Right lobe of liver (tissue), 6 donors: ENCODE data around the gene APBB1. TPM values are rescaled to one million over a fixed set of nuclear protein-coding genes. Genes with fewer than 3 reads are reported as not detected.
A peak's percentile ranks its signal among the peaks of the same experiment; 100 is the strongest.

Experiments used
- ATAC-seq, 4 donors: fragments of 200-7000 bp; cut with Tn5 transposase; one replicate each; pipeline ENCODE4 v1.9.1; 2020; ENCODE audit warnings: mild to moderate bottlenecking in 4 of 4, moderate library complexity in 4 of 4
- DNase-seq, 3 donors: peaks; one replicate each; pipeline ENCODE4 v3.0.0-alpha.2; 2020
- H3K27ac ChIP-seq, 3 donors: fragments of 200-600 bp; one replicate each; pipeline ENCODE4 v1.8.0; 2022
- H3K27me3 ChIP-seq, 2 donors: fragments of 200-600 bp; one replicate each; pipeline ENCODE4 v1.8.0; 2022
- H3K36me3 ChIP-seq, 4 donors: fragments of 200-600 bp; sonication (generic) in 1 of 4; one replicate each; pipeline versions ENCODE4 v1.5.1 to v1.8.0; 2017 to 2022; ENCODE audit warnings: control low read depth in 1 of 4
- H3K4me1 ChIP-seq, 4 donors: fragments of 200-600 bp; sonication (generic) in 1 of 4; one replicate each; pipeline versions ENCODE4 v1.5.1 to v1.8.0; 2017 to 2022; ENCODE audit warnings: control low read depth in 1 of 4
- H3K4me3 ChIP-seq, 3 donors: fragments of 200-600 bp; one replicate each; pipeline ENCODE4 v1.8.0; 2022
- H3K9me3 ChIP-seq, 4 donors: fragments of 200-600 bp; sonication (generic) in 1 of 4; one replicate each; pipeline versions ENCODE4 v1.5.1 to v1.8.0; 2017 to 2022; ENCODE audit warnings: control low read depth in 1 of 4
- CTCF ChIP-seq, 4 donors: fragments of 200-600 bp in 3 of 4; fragments of 450-650 bp in 1 of 4; IDR thresholded peaks; one replicate each; pipeline versions ENCODE4 v1.5.1 to v1.8.0; 2016 to 2022; ENCODE audit warnings: antibody characterized with exemption in 4 of 4, mild to moderate bottlenecking in 2 of 4
- POLR2A ChIP-seq: fragments of 450-650 bp; IDR thresholded peaks from one replicate; pipeline ENCODE4 v1.6.1; 2017; ENCODE audit warnings: antibody characterized with exemption, mild to moderate bottlenecking
- WGBS: methylation state at CpG from one replicate; pipeline ENCODE4 v1.1.6; 2018; ENCODE audit warnings: low coverage, low lambda C conversion rate; ENCODE audit not compliant: insufficient coverage; ENCODE audit errors: missing lambda C conversion rate; 5-methylcytosine and 5-hydroxymethylcytosine counted together
- intact Hi-C, 2 donors: fragments of 100-400 bp; cut with DNase I; formaldehyde crosslinking; loops; one replicate each; pipeline versions ENCODE4 v1.11.2 to v1.14.1; 2022
- total RNA-seq, 6 experiments: library from RNA; depleted of rRNA in 2 of 6; stranded (reverse); fragments of >200 nt in 2 of 6; fragmentation: NEBNext Ultra II Directional in 3 of 6; extraction: Animal tissue kit (Norgen Biotek cat#: 25700) in 3 of 6; gene quantifications; one replicate each; pipeline versions ENCODE4 v1.1.0 to v1.2.4, GENCODE V29; 2016 to 2023
- donor health status: DM: no; HTN: yes; CAD: no.
- donor health status: DM: no; HTN: no; CAD: no.
- donor health status: DM: no; HTN: no; CAD: no.
- donor health status: DM: no; HTN: yes; CAD: no.
- donor health status: DM: no; HTN: yes; CAD: no.

APBB1 gene
- total RNA-seq, 6 experiments from 2014 or later, result 3.3 to 5.6 (median 3.8) TPM

DNA sequence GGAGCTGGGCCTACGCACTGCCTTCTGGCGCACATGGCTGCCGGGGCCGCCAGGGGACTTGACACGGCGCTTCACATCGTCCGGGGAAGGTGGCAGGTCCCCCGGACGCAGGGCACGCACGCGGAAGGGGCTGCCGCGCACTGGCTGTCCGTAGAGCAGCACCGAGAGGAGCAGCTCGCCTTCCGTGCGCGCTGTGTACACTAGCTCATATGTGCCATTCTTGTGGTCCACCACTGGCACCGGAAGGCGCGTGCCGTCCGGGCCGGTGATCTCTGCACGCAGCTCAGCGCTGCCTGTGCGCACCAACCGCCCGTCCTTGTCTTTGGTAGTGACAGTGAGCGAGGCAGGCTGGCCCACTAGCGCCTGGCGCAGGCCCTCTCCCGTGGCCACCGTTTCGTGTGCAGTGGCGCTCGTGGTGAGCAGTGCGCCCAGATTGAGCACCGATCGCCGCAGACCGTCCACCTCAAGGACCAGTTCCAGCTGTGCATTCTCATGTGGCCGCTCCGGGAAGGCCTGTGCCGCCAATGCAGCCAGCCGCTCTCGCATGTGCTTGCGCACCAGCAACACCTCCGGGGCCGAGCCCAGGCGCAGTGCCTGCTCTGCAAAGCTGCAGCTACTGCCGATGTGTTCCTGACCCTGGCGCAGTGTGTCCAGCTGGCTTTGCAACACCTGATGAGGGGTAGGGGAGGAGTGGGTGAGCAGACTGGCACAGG, 37.6 kb upstream of the APBB1 start:
- Histone ChIP-seq H3K4me1 (no peaks in the 10 kb centered on the region), H3K4me3 (no peak overlapping the region), H3K27ac (no peak overlapping the region), H3K27me3 (no peaks in the 10 kb centered on the region), H3K9me3 (no peaks in the 10 kb centered on the region), H3K36me3 (peaks cover 0 to 16% (median 11%) of the 10 kb centered on the region in 4 donors)
- no peak for DNase-seq
- TF ChIP-seq CTCF (IDR thresholded peaks at IDR 0.05) (no peak), POLR2A (no peak)
- ATAC-seq, result peak in 1 of 4 donors; percentile 10
- intact Hi-C loops, result no loop called here
- 100% methylated on average over 10 of the region's 56 CpGs for WGBS

GRCh38 chr11:6455070-6455469, 36.2 kb upstream of the APBB1 start:
- H3K36me3 ChIP-seq, result peaks cover 0 to 28% (median 15%) of the 10 kb centered on the region in 4 donors
- 83% methylated on average over 2 of the region's 2 CpGs for WGBS
- H3K27ac ChIP-seq, result no peak overlapping the region
- TF ChIP-seq POLR2A (no peak), CTCF (IDR thresholded peaks at IDR 0.05) (no peak)
- H3K27me3 ChIP-seq, result no peaks in the 10 kb centered on the region
- H3K4me1 ChIP-seq, result no peaks in the 10 kb centered on the region
- no peak overlapping the region for H3K4me3 ChIP-seq
- ATAC-seq (no peak), DNase-seq (no peak)
- no peaks in the 10 kb centered on the region for H3K9me3 ChIP-seq
- intact Hi-C loops, result no loop called here

DNA sequence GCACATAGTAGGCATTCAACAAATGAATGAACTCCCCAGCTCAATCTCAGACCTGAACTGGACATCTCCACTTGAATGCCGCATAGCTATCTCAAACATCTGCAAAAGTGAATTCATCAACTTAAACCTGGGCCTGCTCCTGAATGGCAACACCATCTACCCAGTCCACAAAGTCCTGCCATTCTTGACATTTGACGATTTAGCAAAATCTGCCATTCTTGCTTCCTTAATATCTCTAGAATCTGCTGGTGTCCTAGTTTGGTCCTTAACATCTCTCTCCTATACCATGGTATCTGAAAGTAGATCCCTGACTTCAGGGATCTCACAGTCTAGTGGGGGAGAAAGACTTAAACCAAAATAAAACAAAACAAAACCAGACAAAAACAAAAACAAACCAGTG, 34.3 kb upstream of the APBB1 start:
- no peak for TF ChIP-seq POLR2A
- TF ChIP-seq CTCF (IDR thresholded peaks at IDR 0.05), result no peak
- no peak overlapping the region for H3K27ac ChIP-seq
- ATAC-seq, result no peak
- no peak overlapping the region for H3K4me3 ChIP-seq
- no peaks in the 10 kb centered on the region for H3K27me3 ChIP-seq
- intact Hi-C loops, result no loop called here
- no peak for DNase-seq
- H3K36me3 ChIP-seq, result peaks cover 0 to 28% (median 17%) of the 10 kb centered on the region in 4 donors
- 91% methylated on average over 1 of the region's 2 CpGs for WGBS
- no peaks in the 10 kb centered on the region for H3K4me1 ChIP-seq
- no peaks in the 10 kb centered on the region for H3K9me3 ChIP-seq

- H3K9me3 ChIP-seq, result no peaks in the 10 kb centered on the region
- WGBS, result 91% methylated on average over 3 of the region's 3 CpGs
- intact Hi-C loops, result no loop called here
- no peaks in the 10 kb centered on the region for H3K27me3 ChIP-seq
- ATAC-seq (no peak), DNase-seq (no peak)
- peaks cover 0 to 28% (median 16%) of the 10 kb centered on the region in 4 donors for H3K36me3 ChIP-seq
- H3K27ac ChIP-seq, result no peak overlapping the region
- H3K4me3 ChIP-seq, result no peak overlapping the region
- TF ChIP-seq CTCF (IDR thresholded peaks at IDR 0.05) (no peak), POLR2A (no peak)
- no peaks in the 10 kb centered on the region for H3K4me1 ChIP-seq
Observed at GRCh38 chr11:6452219-6452618, 33.3 kb upstream of the APBB1 start.
